GM12878 (cell line): ENCODE results near the gene GNAL. TPM values are rescaled to one million over a fixed set of nuclear protein-coding genes. Genes with fewer than 3 reads are reported as not detected.

Experiments
- ATAC-seq: fragments of 200-7000 bp; cut with Tn5 transposase; 3 replicates; pipeline ENCODE4 v1.9.1; 2020; ENCODE audit warnings: mild to moderate bottlenecking, moderate library complexity
- BruUV-seq: library from RNA; stranded (reverse); fragments of 400-500 nt; replicated peaks from 2 replicates; lab custom pipeline; 2021; lab: Mats Ljungman, UMichigan
- CTCF ChIA-PET: fragments of 300-600 bp; sonication (Branson Sonifier 250); formaldehyde crosslinking; extraction: SDS; loops from one replicate; lab custom pipeline; 2021; ENCODE audit warnings: inconsistent platforms; lab: Yijun Ruan, JAX
- POLR2A ChIA-PET: fragments of 350-600 bp; formaldehyde crosslinking; extraction: SDS; loops from one replicate; lab custom pipeline; 2021; ENCODE audit warnings: inconsistent platforms; lab: Charles Lee
- RAD21 ChIA-PET: fragments of 300-600 bp; sonication (Branson Sonifier 250); formaldehyde crosslinking; loops from one replicate; lab custom pipeline; 2023; ENCODE audit warnings: antibody characterized with exemption; ENCODE audit not compliant: unreplicated experiment; lab: Charles Lee
- SMC1A ChIA-PET: fragments of 300-600 bp; sonication (Branson Sonifier 250); formaldehyde crosslinking; loops from one replicate; lab custom pipeline; 2023; ENCODE audit not compliant: unreplicated experiment, uncharacterized antibody; lab: Charles Lee
- DNase-seq: peaks from one replicate; pipeline ENCODE4 v3.0.0-alpha.2; 2011; ENCODE audit warnings: low read depth, low spot score
- FAIRE-seq: peaks from 3 replicates; lab custom pipeline; 2011; peaks lifted over from hg19 to GRCh38; lab: Jason Lieb, UNC
- H2AFZ ChIP-seq: 2 replicates; pipeline ENCODE4 v1.6.0; 2011; ENCODE audit warnings: low read depth, low read length, control low read depth; ENCODE audit not compliant: control insufficient read depth
- H3K27ac ChIP-seq: 2 replicates; pipeline ENCODE4 v1.5.1; 2011; ENCODE audit warnings: control low read depth; ENCODE audit not compliant: control insufficient read depth, insufficient read depth
- H3K27me3 ChIP-seq, 2 experiments: replicated peaks in 1 of 2; 2 replicates each; pipeline versions ENCODE4 v1.6.0 to v1.6.1; 2011; ENCODE audit warnings: low read length in 1 of 2; ENCODE audit not compliant: control insufficient read depth in 2 of 2, insufficient read depth in 2 of 2
- H3K36me3 ChIP-seq, 2 experiments: 2 replicates each; pipeline ENCODE4 v1.5.1; 2011; ENCODE audit warnings: low read length in 1 of 2; ENCODE audit not compliant: control insufficient read depth in 2 of 2, insufficient read depth in 2 of 2
- H3K4me1 ChIP-seq: 2 replicates; pipeline ENCODE4 v1.6.1; 2011; ENCODE audit warnings: mild to moderate bottlenecking, low read length, moderate library complexity, mixed read lengths; ENCODE audit not compliant: control insufficient read depth, insufficient read depth
- H3K4me2 ChIP-seq: 2 replicates; pipeline ENCODE4 v1.6.0; 2011; ENCODE audit warnings: control low read depth; ENCODE audit not compliant: control insufficient read depth, insufficient read depth
- H3K4me3 ChIP-seq: fragments of 200-600 bp; sonication (generic); 2 replicates; pipeline ENCODE4 v1.5.1; 2016
- H3K79me2 ChIP-seq: 2 replicates; pipeline ENCODE4 v1.6.0; 2011; ENCODE audit warnings: low read length; ENCODE audit not compliant: control insufficient read depth, insufficient read depth
- H3K9ac ChIP-seq: 2 replicates; pipeline ENCODE4 v1.8.0; 2011; ENCODE audit warnings: low read length, control low read depth, mixed read lengths; ENCODE audit not compliant: control insufficient read depth, insufficient read depth
- H3K9me3 ChIP-seq: replicated peaks from 3 replicates; pipeline ENCODE4 v1.5.1; 2011; ENCODE audit warnings: mild to moderate bottlenecking, low read length; ENCODE audit not compliant: control insufficient read depth, insufficient read depth
- H4K20me1 ChIP-seq: 2 replicates; pipeline ENCODE4 v1.6.0; 2011; ENCODE audit not compliant: control insufficient read depth, insufficient read depth
- BMI1 ChIP-seq: fragments of 450-650 bp; IDR thresholded peaks from 2 replicates; pipeline ENCODE4 v1.6.1; 2016; ENCODE audit warnings: mild to moderate bottlenecking, moderate library complexity, borderline replicate concordance
- CBX5 ChIP-seq: sonication (generic); IDR thresholded peaks from 2 replicates; pipeline ENCODE4 v1.6.1; 2016; ENCODE audit warnings: low read depth, moderate library complexity, mild to moderate bottlenecking, inconsistent platforms
- GABPA ChIP-seq: IDR thresholded peaks from 2 replicates; pipeline ENCODE4 v1.6.1; 2014; ENCODE audit warnings: antibody characterized with exemption, low read depth, mild to moderate bottlenecking, inconsistent platforms
- GATAD2B ChIP-seq: fragments of 450-650 bp; conservative IDR thresholded peaks from 2 replicates; pipeline ENCODE4 v1.6.1; 2017; ENCODE audit warnings: low read depth, mild to moderate bottlenecking, moderate library complexity
- KLF5 ChIP-seq: fragments of 450-650 bp; IDR thresholded peaks from 2 replicates; pipeline ENCODE4 v1.6.1; 2014; ENCODE audit warnings: mild to moderate bottlenecking; ENCODE audit not compliant: partially characterized antibody
- MAX ChIP-seq: IDR thresholded peaks from 2 replicates; pipeline ENCODE4 v1.6.1; 2012; ENCODE audit warnings: low read depth, low read length, improper control_type of control experiment
- MEF2B ChIP-seq: fragments of 450-650 bp; IDR thresholded peaks from 2 replicates; pipeline ENCODE4 v1.6.1; 2018; ENCODE audit warnings: mild to moderate bottlenecking, moderate library complexity; ENCODE audit not compliant: partially characterized antibody, poor library complexity, severe bottlenecking
- MTA2 ChIP-seq: fragments of 450-650 bp; IDR thresholded peaks from 2 replicates; pipeline ENCODE4 v1.6.1; 2016; ENCODE audit warnings: low read depth, mild to moderate bottlenecking, moderate library complexity
- MYC ChIP-seq: IDR thresholded peaks from 2 replicates; pipeline ENCODE4 v1.6.1; 2011; ENCODE audit warnings: mild to moderate bottlenecking, low read length, moderate library complexity, inconsistent platforms; ENCODE audit not compliant: insufficient read depth, insufficient replicate concordance, insufficient read length, severe bottlenecking
- NR2F1 ChIP-seq: fragments of 450-650 bp; conservative IDR thresholded peaks from 2 replicates; pipeline ENCODE4 v1.6.1; 2017; ENCODE audit warnings: mild to moderate bottlenecking
- PAX8 ChIP-seq: fragments of 450-650 bp; IDR thresholded peaks from 2 replicates; pipeline ENCODE4 v1.6.1; 2017; ENCODE audit warnings: mild to moderate bottlenecking, moderate library complexity
- SIX5 ChIP-seq: IDR thresholded peaks from 2 replicates; pipeline ENCODE4 v1.6.1; 2011; ENCODE audit warnings: mild to moderate bottlenecking, low read depth, low read length, moderate library complexity; ENCODE audit not compliant: severe bottlenecking
- SMAD5 ChIP-seq: IDR thresholded peaks from 2 replicates; pipeline ENCODE4 v1.6.1; 2016; ENCODE audit warnings: antibody characterized with exemption, low read depth
- YBX1 ChIP-seq: fragments of 450-650 bp; IDR thresholded peaks from 2 replicates; pipeline ENCODE4 v1.6.1; 2016; ENCODE audit warnings: antibody characterized with exemption
- ZNF274 ChIP-seq: IDR thresholded peaks from one replicate; pipeline ENCODE4 v1.8.0; 2011; ENCODE audit not compliant: insufficient read length, insufficient read depth
- ZNF592 ChIP-seq: fragments of 450-650 bp; IDR thresholded peaks from 2 replicates; pipeline ENCODE4 v1.6.1; 2017; ENCODE audit warnings: mild to moderate bottlenecking, moderate library complexity
- WGBS: methylation state at CpG from one replicate; pipeline ENCODE4 v1.1.6; 2016; ENCODE audit warnings: low lambda C conversion rate; ENCODE audit not compliant: insufficient replicate concordance, insufficient coverage; ENCODE audit errors: missing lambda C conversion rate; 5-methylcytosine and 5-hydroxymethylcytosine counted together
- in situ Hi-C: fragments of 300-500 bp; cut with MboI; formaldehyde crosslinking; loops from 9 replicates; pipeline ENCODE4 v1.14.3; 2018; ENCODE audit warnings: mixed read lengths
- intact Hi-C: fragments of 100-400 bp; cut with micrococcal nuclease; formaldehyde crosslinking; loops from one replicate; pipeline ENCODE4 v1.14.2; 2022; ENCODE audit not compliant: unreplicated experiment
- polyA plus RNA-seq, 11 experiments: library from polyadenylated mRNA; depleted of rRNA in 4 of 11; unstranded in 6 of 11; stranded (reverse) in 5 of 11; fragments of >200 nt; fragmentation: Nextera tagmentation in 4 of 11; fragmentation: Illumina TruSeq in 1 of 11; extraction: Ambion mirVana in 4 of 11; extraction: Trizol in 1 of 11; gene quantifications; 1 replicate in 1 of 11; 2 replicates in 10 of 11; pipeline versions ENCODE4 v1.2.1 to v1.2.3, GENCODE V29; 2011 to 2016; ENCODE audit warnings: inconsistent platforms in 2 of 11, missing spikeins in 2 of 11, low read depth in 1 of 11
- total RNA-seq, 4 experiments: library from RNA; depleted of rRNA in 3 of 4; stranded (reverse); fragments of >200 nt in 3 of 4; fragmentation: Illumina TruSeq in 1 of 4; extraction: Trizol in 1 of 4; gene quantifications; 2 replicates each; pipeline versions ENCODE4 v1.2.1 to v1.2.3, GENCODE V29; 2013 to 2021
- TF ChIP-seq, protein P1 (sequence below): IDR thresholded peaks from 2 replicates; pipeline ENCODE4 v1.6.1; 2012; ENCODE audit warnings: low read depth, low read length, improper control_type of control experiment

GNAL gene
- total and polyA plus RNA-seq, 10 of the 15 experiments (the other 5 are each of a cell fraction or from before 2014, with no cell fraction given) = 0.02 to 0.39 (median 0.05) TPM; not detected in 5

DNA sequence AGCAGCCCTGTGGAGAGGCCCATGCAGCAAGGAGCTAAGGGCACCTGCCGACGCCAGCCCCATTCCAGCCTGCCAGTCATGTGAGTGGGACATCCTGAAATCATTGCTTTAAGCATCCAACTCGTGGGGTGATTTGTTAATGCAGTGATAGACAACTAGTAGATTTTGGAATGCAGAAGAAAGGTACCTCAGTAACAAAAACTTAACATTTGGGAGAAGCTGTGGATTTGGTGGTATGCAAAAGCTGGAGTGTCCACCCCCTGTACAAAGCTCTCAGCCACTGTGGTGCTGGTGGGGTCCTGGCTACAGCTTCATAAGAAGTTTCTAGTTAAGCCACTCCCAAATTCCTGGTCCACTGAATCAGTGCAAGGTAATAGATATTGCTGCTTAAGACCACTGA lies 37.2 kb upstream of the GNAL start:
- H3K27ac ChIP-seq = no peak overlapping the region
- H3K9ac ChIP-seq = no peak overlapping the region
- DNase-seq = no peak
- no peaks in the 10 kb centered on the region for H4K20me1 ChIP-seq
- no peak overlapping the region for H3K4me2 ChIP-seq
- no peak for FAIRE-seq
- ChIA-PET SMC1A (no interaction called here), POLR2A (no interaction called here), RAD21 (no interaction called here)
- H3K36me3 ChIP-seq = no peaks in the 10 kb centered on the region
- 19% methylated on average over 3 of the region's 3 CpGs for WGBS
- no TSS peak for BruUV-seq
- H3K9me3 ChIP-seq = no peaks in the 10 kb centered on the region
- no peaks in the 10 kb centered on the region for H3K79me2 ChIP-seq
- H3K27me3 ChIP-seq = peaks cover 2% of the 10 kb centered on the region in 2 experiments; a peak in 2 of 4 replicates
- in situ Hi-C loops = no loop called here
- TF ChIP-seq SMAD5 = no peak
- TF ChIP-seq BMI1 = no peak
- TF ChIP-seq MAX = no peak
- no peak for TF ChIP-seq MTA2
- TF ChIP-seq, protein P1, sequence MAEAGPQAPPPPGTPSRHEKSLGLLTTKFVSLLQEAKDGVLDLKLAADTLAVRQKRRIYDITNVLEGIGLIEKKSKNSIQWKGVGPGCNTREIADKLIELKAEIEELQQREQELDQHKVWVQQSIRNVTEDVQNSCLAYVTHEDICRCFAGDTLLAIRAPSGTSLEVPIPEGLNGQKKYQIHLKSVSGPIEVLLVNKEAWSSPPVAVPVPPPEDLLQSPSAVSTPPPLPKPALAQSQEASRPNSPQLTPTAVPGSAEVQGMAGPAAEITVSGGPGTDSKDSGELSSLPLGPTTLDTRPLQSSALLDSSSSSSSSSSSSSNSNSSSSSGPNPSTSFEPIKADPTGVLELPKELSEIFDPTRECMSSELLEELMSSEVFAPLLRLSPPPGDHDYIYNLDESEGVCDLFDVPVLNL = no peak
- TF ChIP-seq KLF5 = no peak
- no peak for TF ChIP-seq MEF2B
- no peak for TF ChIP-seq CBX5
- TF ChIP-seq NR2F1 = no peak
- no peak for TF ChIP-seq GATAD2B
- TF ChIP-seq ZNF274 = no peak
- TF ChIP-seq ZNF592 = no peak
- TF ChIP-seq GABPA = no peak
- TF ChIP-seq MYC = no peak
- no peak for TF ChIP-seq PAX8
- TF ChIP-seq SIX5 = no peak
- TF ChIP-seq YBX1 = no peak
- TF ChIP-seq, all 136 proteins: peak for 0
- CTCF ChIA-PET = interaction anchor here (1.5 kb wide), 1 partner anchor 82 kb away, joined by 4 read pairs; no protein-coding TSS in a partner anchor
- no peak for ATAC-seq
- no peak overlapping the region for H3K4me3 ChIP-seq
- no peaks in the 10 kb centered on the region for H3K4me1 ChIP-seq
- H2AFZ ChIP-seq = no peak overlapping the region
- intact Hi-C loops = no loop called here
